Heart left ventricle (tissue), 16 donors: ENCODE measurements around the gene NACC2. TPM values are rescaled to one million over a fixed set of nuclear protein-coding genes. Genes with fewer than 3 reads are reported as not detected.

Source experiments
- ATAC-seq, 4 donors: fragments of 200-7000 bp; cut with Tn5 transposase; one replicate each; pipeline ENCODE4 v1.9.1; 2020 to 2022; ENCODE audit warnings: moderate library complexity in 4 of 4, mild to moderate bottlenecking in 3 of 4, moderate number of reproducible peaks in 1 of 4
- DNase-seq, 5 donors: peaks; one replicate each; pipeline ENCODE4 v3.0.0-alpha.2; 2020
- H3K27ac ChIP-seq, 12 donors: fragments of 200-600 bp; sonication (generic) in 4 of 12; one replicate each; pipeline versions ENCODE4 v1.5.0 to v1.8.0; 2016 to 2022; ENCODE audit warnings: mild to moderate bottlenecking in 2 of 12
- H3K27me3 ChIP-seq, 9 donors: fragments of 200-600 bp; sonication (generic) in 2 of 9; one replicate each; pipeline versions ENCODE4 v1.5.1 to v1.8.0; 2016 to 2022; ENCODE audit warnings: mild to moderate bottlenecking in 3 of 9
- H3K36me3 ChIP-seq, 9 donors: fragments of 200-600 bp; sonication (generic) in 2 of 9; one replicate each; pipeline versions ENCODE4 v1.5.0 to v1.8.0; 2018 to 2022; ENCODE audit warnings: mild to moderate bottlenecking in 2 of 9
- H3K4me1 ChIP-seq, 12 donors: fragments of 200-600 bp; sonication (generic) in 4 of 12; one replicate each; pipeline versions ENCODE4 v1.5.0 to v1.8.0; 2016 to 2022; ENCODE audit warnings: mild to moderate bottlenecking in 3 of 12
- H3K4me3 ChIP-seq, 12 donors: fragments of 200-600 bp; sonication (generic) in 4 of 12; one replicate each; pipeline versions ENCODE4 v1.5.0 to v1.8.0; 2017 to 2022; ENCODE audit warnings: mild to moderate bottlenecking in 9 of 12, moderate library complexity in 4 of 12
- H3K9me3 ChIP-seq, 12 donors: fragments of 200-600 bp; sonication (generic) in 4 of 12; one replicate each; pipeline versions ENCODE4 v1.5.0 to v1.8.0; 2016 to 2022; ENCODE audit warnings: mild to moderate bottlenecking in 1 of 12
- POLR2A ChIP-seq, 2 donors: fragments of 450-650 bp; IDR thresholded peaks; one replicate each; pipeline ENCODE4 v1.6.1; 2017; ENCODE audit warnings: antibody characterized with exemption in 2 of 2, mild to moderate bottlenecking in 2 of 2, moderate library complexity in 2 of 2
- WGBS, 4 donors: extraction: QIAGEN DNeasy Blood & Tissue Kit in 2 of 4; methylation state at CpG; one replicate each; pipeline versions ENCODE4 v1.1.5 to v1.1.7; 2013 to 2018; 5-methylcytosine and 5-hydroxymethylcytosine counted together
- intact Hi-C, 10 donors: fragments of 100-400 bp; cut with DNase I; formaldehyde crosslinking; loops; one replicate each; pipeline versions ENCODE4 v1.11.1 to v1.14.2; 2022
- polyA plus RNA-seq, 2 donors: library from polyadenylated mRNA; stranded (reverse); fragments of 200-250 nt; gene quantifications; one replicate each; pipeline ENCODE4 v1.2.3, GENCODE V29; 2013
- total RNA-seq, 9 donors: library from RNA; depleted of rRNA in 2 of 9; stranded (reverse); fragments of >200 nt in 2 of 9; fragmentation: NEBNext Ultra II Directional in 3 of 9; extraction: Animal tissue kit (Norgen Biotek cat#: 25700) in 3 of 9; gene quantifications; one replicate each; pipeline versions ENCODE4 v1.1.0 to v1.2.4, GENCODE V29; 2016 to 2023
- TF ChIP-seq, protein P1 (sequence below), 12 donors: fragments of 200-600 bp; sonication (generic) in 4 of 12; IDR thresholded peaks; one replicate each; pipeline versions ENCODE4 v1.5.0 to v1.8.0; 2018 to 2022; ENCODE audit warnings: antibody characterized with exemption in 12 of 12, mild to moderate bottlenecking in 5 of 12
- donor health status: ischemic (EF 13 %, LVEDD 7.1; RV severe dilation, severe dysfunction).
- donor health status: healthy with polysubstance abuse.
- donor health status: DM: no; HTN: yes; CAD: no.
- donor health status: DM: no; HTN: no; CAD: no.
- donor health status: ischemic (EF 25% LVEDD 6.9; RV normal size, moderate dysfunction).
- donor health status: ischemic (EF 25% LVEDD 5.7; RV mildly dilated, moderate dysfunction).
- donor health status: healthy.
- donor health status: DM: yes; HTN: yes; CAD: no.
- donor health status: ischemic (EF 35%, LVEDD 5.7; RV mildly dilated, moderate dysfunction).
- donor health status: nonischemic (EF 11% LVEDD 7.7; RV severe dilation, severe dysfunction).
- donor health status: DM: yes; HTN: yes; CAD: no.
- donor health status: PGD.
- donor health status: ischemic (EF 29% LVEDD 5.4; RV normal size, mild dysfunction).
- donor health status: nonischemic (EF 23%, LVEDD 6.1; RV moderate dilation, normal function).

Gene NACC2
- total and polyA plus RNA-seq, 11 donors: 17.9 to 66.5 (median 47.4) TPM

DNA sequence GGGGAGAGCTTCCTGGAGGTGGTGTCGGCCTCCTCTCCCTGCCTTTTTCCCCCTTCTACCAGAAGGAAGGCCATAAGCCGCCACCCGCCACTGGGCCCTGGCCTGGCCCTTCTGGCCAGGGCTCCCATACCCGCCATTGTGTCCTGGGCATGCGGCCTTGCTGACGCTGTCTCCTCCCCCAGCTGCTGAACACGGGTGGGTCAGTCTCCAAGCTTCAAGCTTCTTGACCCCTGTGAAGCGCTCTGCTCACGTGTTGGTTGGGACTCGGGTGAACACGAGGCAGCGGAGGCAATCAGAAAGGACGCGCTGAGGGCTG lies 109.7 kb downstream of the NACC2 start:
- H3K36me3 ChIP-seq: no peaks in the 10 kb centered on the region
- DNase-seq (no peak), ATAC-seq (no peak)
- TF ChIP-seq, protein P1, sequence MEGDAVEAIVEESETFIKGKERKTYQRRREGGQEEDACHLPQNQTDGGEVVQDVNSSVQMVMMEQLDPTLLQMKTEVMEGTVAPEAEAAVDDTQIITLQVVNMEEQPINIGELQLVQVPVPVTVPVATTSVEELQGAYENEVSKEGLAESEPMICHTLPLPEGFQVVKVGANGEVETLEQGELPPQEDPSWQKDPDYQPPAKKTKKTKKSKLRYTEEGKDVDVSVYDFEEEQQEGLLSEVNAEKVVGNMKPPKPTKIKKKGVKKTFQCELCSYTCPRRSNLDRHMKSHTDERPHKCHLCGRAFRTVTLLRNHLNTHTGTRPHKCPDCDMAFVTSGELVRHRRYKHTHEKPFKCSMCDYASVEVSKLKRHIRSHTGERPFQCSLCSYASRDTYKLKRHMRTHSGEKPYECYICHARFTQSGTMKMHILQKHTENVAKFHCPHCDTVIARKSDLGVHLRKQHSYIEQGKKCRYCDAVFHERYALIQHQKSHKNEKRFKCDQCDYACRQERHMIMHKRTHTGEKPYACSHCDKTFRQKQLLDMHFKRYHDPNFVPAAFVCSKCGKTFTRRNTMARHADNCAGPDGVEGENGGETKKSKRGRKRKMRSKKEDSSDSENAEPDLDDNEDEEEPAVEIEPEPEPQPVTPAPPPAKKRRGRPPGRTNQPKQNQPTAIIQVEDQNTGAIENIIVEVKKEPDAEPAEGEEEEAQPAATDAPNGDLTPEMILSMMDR (IDR thresholded peaks at IDR 0.05): no peak
- no peak for TF ChIP-seq POLR2A (IDR thresholded peaks at IDR 0.05)
- H3K9me3 ChIP-seq: no peaks in the 10 kb centered on the region
- peaks cover 3 to 13% (median 8%) of the 10 kb centered on the region in 12 donors for H3K4me1 ChIP-seq
- intact Hi-C loops: no loop called here
- H3K27me3 ChIP-seq: no peaks in the 10 kb centered on the region
- no peak overlapping the region for H3K27ac ChIP-seq
- no peak overlapping the region for H3K4me3 ChIP-seq
- WGBS, 4 donors: 91 to 97% (median 92%) methylated on average over 13 to 14 of the region's 14 CpGs

DNA sequence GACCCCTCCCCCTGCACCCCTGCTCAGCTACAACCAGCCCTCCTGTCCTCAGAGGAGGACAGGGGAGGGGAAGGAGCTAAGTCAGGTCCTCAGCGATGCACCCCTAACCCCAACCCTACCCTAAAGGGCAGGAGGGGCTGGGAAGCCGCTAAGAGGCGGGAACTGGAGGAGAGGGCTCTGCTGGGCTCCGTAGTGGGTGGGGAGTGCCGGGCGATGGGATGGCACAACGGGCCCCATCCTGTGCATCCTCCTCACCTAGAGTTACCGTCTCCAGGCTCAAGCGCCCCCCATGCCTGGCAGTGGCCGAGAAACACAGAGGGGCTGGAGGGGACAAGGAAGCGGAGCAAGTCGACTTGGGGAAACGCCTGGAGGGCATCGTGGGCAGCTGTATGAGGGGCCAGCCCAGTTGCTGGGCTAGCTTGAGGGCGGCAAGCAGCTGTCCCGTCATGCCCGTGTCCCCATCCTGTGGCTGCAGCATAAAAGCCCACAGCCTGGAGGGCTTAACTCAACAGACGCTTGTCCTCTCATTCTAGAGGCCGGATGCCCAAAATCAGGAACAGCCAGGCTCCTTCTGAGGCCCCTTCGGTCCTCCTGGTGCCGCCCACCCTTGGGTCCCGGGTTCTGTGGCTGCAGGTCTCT lies 110.9 kb downstream of the NACC2 start:
- no peak overlapping the region for H3K27ac ChIP-seq
- peaks cover 0 to 2% (median 0%) of the 10 kb centered on the region in 9 donors for H3K27me3 ChIP-seq
- no peak for ATAC-seq
- 61 to 72% (median 66%) methylated on average over 22 of the region's 22 CpGs for WGBS, 4 donors
- H3K4me3 ChIP-seq: no peak overlapping the region
- intact Hi-C loops: no loop called here
- TF ChIP-seq, protein P1 (IDR thresholded peaks at IDR 0.05): no peak
- TF ChIP-seq POLR2A (IDR thresholded peaks at IDR 0.05): no peak
- no peak for DNase-seq
- H3K9me3 ChIP-seq: no peaks in the 10 kb centered on the region
- no peaks in the 10 kb centered on the region for H3K36me3 ChIP-seq
- peaks cover 0 to 10% (median 6%) of the 10 kb centered on the region in 12 donors for H3K4me1 ChIP-seq

DNA sequence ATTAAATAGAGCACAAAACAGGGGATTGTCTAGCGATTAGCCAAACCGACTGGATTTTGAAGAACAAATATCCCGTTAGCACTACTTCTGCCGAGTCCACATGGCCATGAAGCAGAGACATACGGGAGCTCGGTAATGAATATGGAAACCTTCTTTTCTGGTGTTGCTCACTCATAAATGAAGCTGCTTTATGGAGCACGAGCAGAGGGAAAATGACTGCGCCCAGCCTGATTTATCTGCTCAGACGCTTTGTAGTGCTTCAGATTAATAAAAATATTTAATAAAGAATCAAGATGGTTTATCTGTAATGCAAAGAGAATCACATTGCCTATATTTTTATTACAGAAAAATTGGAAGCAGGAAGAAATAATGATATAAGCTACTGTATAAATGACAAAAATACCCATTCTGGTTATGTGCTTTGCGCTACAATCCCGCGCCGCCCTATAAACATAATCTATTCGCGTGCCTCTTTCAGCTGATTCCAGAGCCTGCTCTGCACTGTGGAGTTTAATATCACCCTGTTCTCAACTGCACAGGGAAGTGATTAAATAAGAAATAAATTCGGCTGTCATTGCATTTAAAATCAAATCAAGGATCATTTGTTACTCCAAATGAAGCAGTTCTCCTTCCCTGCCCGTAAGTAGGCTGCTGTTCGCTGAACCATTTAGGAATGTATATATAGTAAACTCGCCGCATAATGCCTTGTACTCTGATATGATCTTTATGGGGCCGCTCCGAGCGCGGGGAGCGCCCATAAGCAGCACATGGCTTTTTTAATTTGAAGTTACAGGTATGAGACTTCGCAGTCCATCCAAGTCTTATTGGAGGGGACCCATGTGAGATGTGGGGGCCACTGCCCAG lies 111.6 kb downstream of the NACC2 start:
- Histone ChIP-seq H3K36me3 (no peaks in the 10 kb centered on the region), H3K9me3 (no peaks in the 10 kb centered on the region), H3K4me3 (no peak overlapping the region), H3K4me1 (peaks cover 0 to 14% (median 9%) of the 10 kb centered on the region in 12 donors), H3K27me3 (peaks cover 0 to 3% (median 0%) of the 10 kb centered on the region in 9 donors), H3K27ac (no peak overlapping the region)
- no peak for ATAC-seq
- intact Hi-C loops: no loop called here
- 77 to 83% (median 80%) methylated on average over 26 of the region's 26 CpGs for WGBS, 4 donors
- TF ChIP-seq, protein P1 (IDR thresholded peaks at IDR 0.05): no peak
- no peak for TF ChIP-seq POLR2A (IDR thresholded peaks at IDR 0.05)
- DNase-seq: no peak

DNA sequence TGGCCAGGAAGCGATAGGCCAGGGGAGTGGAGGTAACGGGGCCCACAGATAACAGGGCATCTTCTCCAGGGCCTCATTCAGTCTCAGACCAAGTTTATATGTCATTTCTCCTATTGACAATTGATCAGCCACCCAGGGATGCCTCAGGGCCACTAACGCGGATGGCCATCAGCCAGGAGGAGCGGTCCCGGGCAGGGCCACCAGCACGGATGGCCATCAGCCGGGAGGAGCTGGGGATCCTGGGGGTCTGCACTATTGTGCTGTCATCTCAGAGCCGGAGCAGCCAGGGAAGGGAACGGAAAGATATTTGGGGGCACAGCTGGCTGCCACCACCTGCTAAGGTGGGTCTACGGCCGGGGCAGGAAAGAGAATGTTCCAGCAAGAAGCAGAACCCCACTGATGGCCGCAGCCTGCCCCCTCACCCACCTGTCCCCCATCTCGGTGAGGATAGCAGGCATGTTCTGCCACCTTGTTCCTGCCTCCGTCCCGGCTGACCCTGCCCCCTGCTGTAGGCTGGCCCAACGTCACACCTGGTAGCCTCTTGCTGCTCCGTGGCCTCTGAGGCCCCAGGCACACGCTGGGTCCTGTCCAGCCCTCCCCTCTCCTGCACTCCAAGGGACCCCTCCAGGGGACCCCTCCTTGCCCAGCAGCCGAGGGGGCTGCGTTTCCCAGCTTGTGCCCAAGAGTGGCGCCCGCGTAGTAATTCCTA lies 112.4 kb downstream of the NACC2 start:
- H3K36me3 ChIP-seq: no peaks in the 10 kb centered on the region
- DNase-seq: peak in 1 of 5 donors; percentile 50
- peaks cover 0 to 14% (median 9%) of the 10 kb centered on the region in 12 donors for H3K4me1 ChIP-seq
- H3K9me3 ChIP-seq: no peaks in the 10 kb centered on the region
- intact Hi-C loops: no loop called here
- ATAC-seq: no peak
- H3K27me3 ChIP-seq: peaks cover 0 to 3% (median 0%) of the 10 kb centered on the region in 9 donors
- H3K4me3 ChIP-seq: no peak overlapping the region
- WGBS, 4 donors: 82 to 85% (median 82%) methylated on average over 23 to 24 of the region's 24 CpGs
- TF ChIP-seq POLR2A (IDR thresholded peaks at IDR 0.05): no peak
- TF ChIP-seq, protein P1 (IDR thresholded peaks at IDR 0.05): no peak
- H3K27ac ChIP-seq: no peak overlapping the region
